Measurements from ENCODE around the gene RFPL3. TPM values are rescaled to one million over a fixed set of nuclear protein-coding genes. Genes with fewer than 3 reads are reported as not detected.
"Not testable (repeated sequence)": the region's sequence is repeated elsewhere in the genome, so short reads cannot be mapped to it uniquely, and the experiment has no call there.

Gene RFPL3
- total and polyA plus RNA-seq, 5 donors from 2014 or later = not detected

GRCh38 chr22:32360096-32360495 is 2.4 kb downstream of the RFPL3 start:
- H3K36me3 Mint-ChIP-seq = not testable (repeated sequence)

GRCh38 chr22:32361257-32361656 is 3.6 kb downstream of the RFPL3 start:
- no peak overlapping the region for H3K27ac ChIP-seq (ENCODE audit: insufficient read depth, low read length, poor library complexity, severe bottlenecking)
- ATAC-seq (ENCODE audit: low read depth in 2 of 2) = no peak

More at GRCh38 chr22:32360096-32360495, 2.4 kb downstream of the RFPL3 start:
- DNase-seq; H3K27ac Mint-ChIP-seq; H3K4me3 Mint-ChIP-seq; H3K9me3 ChIP-seq (ENCODE audit: control insufficient read depth in 2 of 2, low read length in 2 of 2); H3K27ac ChIP-seq (ENCODE audit: insufficient read depth, low read length, poor library complexity, severe bottlenecking); H3K4me3 ChIP-seq (ENCODE audit: low read depth, low read length); H3K36me3 ChIP-seq (ENCODE audit: control insufficient read depth, insufficient read depth, low read length); H3K9me3 Mint-ChIP-seq; ATAC-seq (ENCODE audit: low read depth in 2 of 2); H3K27me3 ChIP-seq (ENCODE audit: control insufficient read depth, insufficient read depth, low read length); H3K4me1 Mint-ChIP-seq; H3K27me3 Mint-ChIP-seq; H3K4me1 ChIP-seq (ENCODE audit: control insufficient read depth, insufficient read depth, low read length, poor library complexity, severe bottlenecking): not testable (repeated sequence)

GRCh38 chr22:32364210-32364609 is 6.5 kb downstream of the RFPL3 start:
- H3K4me1 ChIP-seq (ENCODE audit: control insufficient read depth, insufficient read depth, low read length, poor library complexity, severe bottlenecking) = no peaks in the 10 kb centered on the region
- DNase-seq (no peak), ATAC-seq (ENCODE audit: low read depth in 2 of 2) (no peak)
- no peaks in the 10 kb centered on the region for H3K36me3 ChIP-seq (ENCODE audit: control insufficient read depth, insufficient read depth, low read length)
- peaks cover 2% of the 10 kb centered on the region for H3K27me3 ChIP-seq (ENCODE audit: control insufficient read depth, insufficient read depth, low read length)
- Mint-ChIP-seq H3K36me3 (peaks cover 4% of the 10 kb centered on the region), H3K27ac (no peak overlapping the region), H3K4me1 (no peaks in the 10 kb centered on the region), H3K27me3 (no peaks in the 10 kb centered on the region), H3K4me3 (no peak overlapping the region), H3K9me3 (peaks cover 0 to 1% (median 0%) of the 10 kb centered on the region in 7 donors)
- H3K27ac ChIP-seq (ENCODE audit: insufficient read depth, low read length, poor library complexity, severe bottlenecking) = no peak overlapping the region
- no peak overlapping the region for H3K4me3 ChIP-seq (ENCODE audit: low read depth, low read length)
- no peaks in the 10 kb centered on the region for H3K9me3 ChIP-seq (ENCODE audit: control insufficient read depth in 2 of 2, low read length in 2 of 2)

More at GRCh38 chr22:32361257-32361656, 3.6 kb downstream of the RFPL3 start:
- Mint-ChIP-seq H3K4me3 (no peak overlapping the region), H3K4me1 (no peaks in the 10 kb centered on the region), H3K27ac (no peak overlapping the region), H3K9me3 (peaks cover 0 to 1% (median 0%) of the 10 kb centered on the region in 7 donors), H3K27me3 (peaks cover under 1% of the 10 kb centered on the region), H3K36me3 (peaks cover 4% of the 10 kb centered on the region)
- peaks cover 2% of the 10 kb centered on the region for H3K27me3 ChIP-seq (ENCODE audit: control insufficient read depth, insufficient read depth, low read length)
- no peak overlapping the region for H3K4me3 ChIP-seq (ENCODE audit: low read depth, low read length)
- no peaks in the 10 kb centered on the region for H3K36me3 ChIP-seq (ENCODE audit: control insufficient read depth, insufficient read depth, low read length)
- no peaks in the 10 kb centered on the region for H3K9me3 ChIP-seq (ENCODE audit: control insufficient read depth in 2 of 2, low read length in 2 of 2)
- DNase-seq = no peak
- H3K4me1 ChIP-seq (ENCODE audit: control insufficient read depth, insufficient read depth, low read length, poor library complexity, severe bottlenecking) = no peaks in the 10 kb centered on the region

- no peak for DNase-seq
- Histone ChIP-seq H3K27me3 (ENCODE audit: control insufficient read depth, insufficient read depth, low read length) (no peaks in the 10 kb centered on the region), H3K27ac (ENCODE audit: insufficient read depth, low read length, poor library complexity, severe bottlenecking) (no peak overlapping the region), H3K4me3 (ENCODE audit: low read depth, low read length) (no peak overlapping the region), H3K4me1 (ENCODE audit: control insufficient read depth, insufficient read depth, low read length, poor library complexity, severe bottlenecking) (no peaks in the 10 kb centered on the region), H3K9me3 (ENCODE audit: control insufficient read depth in 2 of 2, low read length in 2 of 2) (no peaks in the 10 kb centered on the region), H3K36me3 (ENCODE audit: control insufficient read depth, insufficient read depth, low read length) (no peaks in the 10 kb centered on the region)
- Mint-ChIP-seq H3K27ac (no peak overlapping the region), H3K4me3 (no peak overlapping the region), H3K9me3 (no peaks in the 10 kb centered on the region), H3K36me3 (no peaks in the 10 kb centered on the region), H3K4me1 (no peaks in the 10 kb centered on the region), H3K27me3 (peaks cover 10% of the 10 kb centered on the region)
- no peak for ATAC-seq (ENCODE audit: low read depth in 2 of 2)
These were observed 18.2 kb downstream of the RFPL3 start for GRCh38 chr22:32375678-32376450.

- Mint-ChIP-seq H3K27me3 (peaks cover 10% of the 10 kb centered on the region), H3K4me1 (no peaks in the 10 kb centered on the region), H3K9me3 (no peaks in the 10 kb centered on the region), H3K36me3 (no peaks in the 10 kb centered on the region), H3K27ac (no peak overlapping the region), H3K4me3 (no peak overlapping the region)
- Histone ChIP-seq H3K27ac (ENCODE audit: insufficient read depth, low read length, poor library complexity, severe bottlenecking) (no peak overlapping the region), H3K36me3 (ENCODE audit: control insufficient read depth, insufficient read depth, low read length) (no peaks in the 10 kb centered on the region), H3K4me1 (ENCODE audit: control insufficient read depth, insufficient read depth, low read length, poor library complexity, severe bottlenecking) (no peaks in the 10 kb centered on the region), H3K9me3 (ENCODE audit: control insufficient read depth in 2 of 2, low read length in 2 of 2) (no peaks in the 10 kb centered on the region), H3K4me3 (ENCODE audit: low read depth, low read length) (no peak overlapping the region), H3K27me3 (ENCODE audit: control insufficient read depth, insufficient read depth, low read length) (no peaks in the 10 kb centered on the region)
- ATAC-seq (ENCODE audit: low read depth in 2 of 2) = no peak
- no peak for DNase-seq
These were observed 19.0 kb downstream of the RFPL3 start for GRCh38 chr22:32376681-32377080.

GRCh38 chr22:32378707-32379272 is 21.1 kb downstream of the RFPL3 start:
- no peaks in the 10 kb centered on the region for H3K9me3 Mint-ChIP-seq
- Histone ChIP-seq H3K9me3 (ENCODE audit: control insufficient read depth in 2 of 2, low read length in 2 of 2) (no peaks in the 10 kb centered on the region), H3K27ac (ENCODE audit: insufficient read depth, low read length, poor library complexity, severe bottlenecking) (no peak overlapping the region), H3K4me1 (ENCODE audit: control insufficient read depth, insufficient read depth, low read length, poor library complexity, severe bottlenecking) (no peaks in the 10 kb centered on the region), H3K4me3 (ENCODE audit: low read depth, low read length) (no peak overlapping the region), H3K27me3 (ENCODE audit: control insufficient read depth, insufficient read depth, low read length) (no peaks in the 10 kb centered on the region), H3K36me3 (ENCODE audit: control insufficient read depth, insufficient read depth, low read length) (no peaks in the 10 kb centered on the region)
- H3K27me3 Mint-ChIP-seq = peaks cover 7% of the 10 kb centered on the region
- H3K4me1 Mint-ChIP-seq = no peaks in the 10 kb centered on the region
- H3K4me3 Mint-ChIP-seq = no peak overlapping the region
- no peak overlapping the region for H3K27ac Mint-ChIP-seq
- no peaks in the 10 kb centered on the region for H3K36me3 Mint-ChIP-seq
- ATAC-seq (ENCODE audit: low read depth in 2 of 2) = no peak
- DNase-seq = peak in 1 of 3 donors; percentile 16

GRCh38 chr22:32380991-32381390 is 23.3 kb downstream of the RFPL3 start:
- Mint-ChIP-seq H3K4me3 (no peak overlapping the region), H3K27ac (no peak overlapping the region), H3K36me3 (peaks cover under 1% of the 10 kb centered on the region), H3K4me1 (no peaks in the 10 kb centered on the region), H3K9me3 (no peaks in the 10 kb centered on the region), H3K27me3 (no peaks in the 10 kb centered on the region)
- H3K4me3 ChIP-seq (ENCODE audit: low read depth, low read length) = no peak overlapping the region
- peaks cover 8% of the 10 kb centered on the region for H3K36me3 ChIP-seq (ENCODE audit: control insufficient read depth, insufficient read depth, low read length)
- no peak overlapping the region for H3K27ac ChIP-seq (ENCODE audit: insufficient read depth, low read length, poor library complexity, severe bottlenecking)
- H3K9me3 ChIP-seq (ENCODE audit: control insufficient read depth in 2 of 2, low read length in 2 of 2) = no peaks in the 10 kb centered on the region
- DNase-seq (no peak), ATAC-seq (ENCODE audit: low read depth in 2 of 2) (no peak)
- H3K4me1 ChIP-seq (ENCODE audit: control insufficient read depth, insufficient read depth, low read length, poor library complexity, severe bottlenecking) = no peaks in the 10 kb centered on the region
- H3K27me3 ChIP-seq (ENCODE audit: control insufficient read depth, insufficient read depth, low read length) = no peaks in the 10 kb centered on the region

- ATAC-seq (ENCODE audit: low read depth in 2 of 2) (no peak), DNase-seq (no peak)
- Histone ChIP-seq H3K27ac (ENCODE audit: insufficient read depth, low read length, poor library complexity, severe bottlenecking) (no peak overlapping the region), H3K27me3 (ENCODE audit: control insufficient read depth, insufficient read depth, low read length) (no peaks in the 10 kb centered on the region), H3K36me3 (ENCODE audit: control insufficient read depth, insufficient read depth, low read length) (peaks cover 44% of the 10 kb centered on the region), H3K9me3 (ENCODE audit: control insufficient read depth in 2 of 2, low read length in 2 of 2) (no peaks in the 10 kb centered on the region), H3K4me3 (ENCODE audit: low read depth, low read length) (no peak overlapping the region), H3K4me1 (ENCODE audit: control insufficient read depth, insufficient read depth, low read length, poor library complexity, severe bottlenecking) (no peaks in the 10 kb centered on the region)
- H3K27ac Mint-ChIP-seq = no peak overlapping the region
- no peaks in the 10 kb centered on the region for H3K9me3 Mint-ChIP-seq
- H3K36me3 Mint-ChIP-seq = peaks cover 27% of the 10 kb centered on the region
- no peak overlapping the region for H3K4me3 Mint-ChIP-seq
- no peaks in the 10 kb centered on the region for H3K27me3 Mint-ChIP-seq
- peaks cover 0 to 5% (median 2%) of the 10 kb centered on the region in 4 donors for H3K4me1 Mint-ChIP-seq
These were observed 28.0 kb downstream of the RFPL3 start for GRCh38 chr22:32385681-32386080.

All from CD4-positive, CD25-positive, alpha-beta regulatory T cell (primary cell).